Measurements from ENCODE around the gene FAM171A1. TPM values are rescaled to one million over a fixed set of nuclear protein-coding genes. Genes with fewer than 3 reads are reported as not detected.
A peak's percentile ranks its signal among the peaks of the same experiment; 100 is the strongest.
"Not testable (repeated sequence)": the region's sequence is repeated elsewhere in the genome, so short reads cannot be mapped to it uniquely, and the experiment has no call there.

The FAM171A1 gene
- total RNA-seq, 1 donor from 2014 or later, result 86.1 TPM

- peak overlapping the region; percentile 92 for H3K27ac Mint-ChIP-seq
- no peaks in the 10 kb centered on the region for H3K27me3 Mint-ChIP-seq
- peaks cover 23% of the 10 kb centered on the region for H3K4me1 Mint-ChIP-seq (ENCODE audit: low read depth)
Observed at GRCh38 chr10:15333909-15334649, 37.0 kb downstream of the FAM171A1 start.

GRCh38 chr10:15333181-15333580 is 37.9 kb downstream of the FAM171A1 start:
- DNase-seq (ENCODE audit: low spot score, unreplicated experiment); H3K4me3 Mint-ChIP-seq (ENCODE audit: low read depth); H3K9me3 Mint-ChIP-seq (ENCODE audit: low read depth); H3K27me3 Mint-ChIP-seq; H3K36me3 Mint-ChIP-seq (ENCODE audit: insufficient read depth): not testable (repeated sequence)
- peaks cover 23% of the 10 kb centered on the region for H3K4me1 Mint-ChIP-seq (ENCODE audit: low read depth)
- H3K27ac Mint-ChIP-seq, result peak overlapping the region; percentile 92

More at GRCh38 chr10:15333909-15334649, 37.0 kb downstream of the FAM171A1 start:
- peaks cover 1% of the 10 kb centered on the region for H3K36me3 Mint-ChIP-seq (ENCODE audit: insufficient read depth)
- H3K4me3 Mint-ChIP-seq (ENCODE audit: low read depth), result no peak overlapping the region
- no peak for TF ChIP-seq CTCF (IDR thresholded peaks at IDR 0.05; ENCODE audit: unreplicated experiment)
- no peaks in the 10 kb centered on the region for H3K9me3 Mint-ChIP-seq (ENCODE audit: low read depth)
- DNase-seq (ENCODE audit: low spot score, unreplicated experiment), result no peak

GRCh38 chr10:15331461-15331860 is 39.6 kb downstream of the FAM171A1 start:
- H3K27me3 Mint-ChIP-seq, result no peaks in the 10 kb centered on the region
- no peak for DNase-seq (ENCODE audit: low spot score, unreplicated experiment)
- H3K27ac Mint-ChIP-seq, result no peak overlapping the region
- TF ChIP-seq CTCF (IDR thresholded peaks at IDR 0.05; ENCODE audit: unreplicated experiment), result no peak
- peaks cover 23% of the 10 kb centered on the region for H3K4me1 Mint-ChIP-seq (ENCODE audit: low read depth)
- H3K9me3 Mint-ChIP-seq (ENCODE audit: low read depth), result no peaks in the 10 kb centered on the region
- H3K4me3 Mint-ChIP-seq (ENCODE audit: low read depth), result no peak overlapping the region
- H3K36me3 Mint-ChIP-seq (ENCODE audit: insufficient read depth), result peaks cover 4% of the 10 kb centered on the region

GRCh38 chr10:15329437-15329836 is 41.7 kb downstream of the FAM171A1 start:
- Mint-ChIP-seq H3K36me3 (ENCODE audit: insufficient read depth) (peaks cover 9% of the 10 kb centered on the region), H3K27me3 (no peaks in the 10 kb centered on the region), H3K4me1 (ENCODE audit: low read depth) (peaks cover 7% of the 10 kb centered on the region), H3K4me3 (ENCODE audit: low read depth) (no peak overlapping the region), H3K27ac (no peak overlapping the region), H3K9me3 (ENCODE audit: low read depth) (peaks cover 4% of the 10 kb centered on the region)
- no peak for DNase-seq (ENCODE audit: low spot score, unreplicated experiment)
- TF ChIP-seq CTCF (IDR thresholded peaks at IDR 0.05; ENCODE audit: unreplicated experiment), result no peak

- Mint-ChIP-seq H3K9me3 (ENCODE audit: low read depth) (peaks cover 4% of the 10 kb centered on the region), H3K4me3 (ENCODE audit: low read depth) (no peak overlapping the region), H3K36me3 (ENCODE audit: insufficient read depth) (peaks cover 8% of the 10 kb centered on the region), H3K27me3 (no peaks in the 10 kb centered on the region), H3K4me1 (ENCODE audit: low read depth) (peaks cover 14% of the 10 kb centered on the region), H3K27ac (peak overlapping the region; percentile 2)
- DNase-seq (ENCODE audit: low spot score, unreplicated experiment), result no peak
- TF ChIP-seq CTCF (IDR thresholded peaks at IDR 0.05; ENCODE audit: unreplicated experiment), result no peak
Observed at GRCh38 chr10:15325944-15326284, 45.2 kb downstream of the FAM171A1 start.
